ENCODE data around the gene GAB2.

The GAB2 gene

GRCh38 chr11:78392854-78393253, 24.8 kb downstream of the GAB2 start:
- no peak for DNase-seq (ENCODE audit: insufficient read length, low spot score)
- no peak for FAIRE-seq
- no peak for TF ChIP-seq PAX5 (IDR thresholded peaks at IDR 0.05; ENCODE audit: insufficient read depth, low read length, severe bottlenecking)

- DNase-seq (ENCODE audit: insufficient read length, low spot score), result no peak
- TF ChIP-seq SPI1 (IDR thresholded peaks at IDR 0.05; ENCODE audit: low read depth, low read length) (no peak), POLR2A (IDR thresholded peaks at IDR 0.05; ENCODE audit: low read depth, low read length) (no peak), POLR2AphosphoS5 (IDR thresholded peaks at IDR 0.05; ENCODE audit: low read depth, low read length) (no peak), POU2F2 (IDR thresholded peaks at IDR 0.05; ENCODE audit: low read depth, low read length) (no peak), PAX5 (IDR thresholded peaks at IDR 0.05; ENCODE audit: insufficient read depth, low read length, severe bottlenecking) (no peak), TAF1 (IDR thresholded peaks at IDR 0.05; ENCODE audit: low read depth, low read length) (no peak)
- FAIRE-seq, result no peak
Measured at GRCh38 chr11:78391424-78391823, 26.2 kb downstream of the GAB2 start.

GRCh38 chr11:78390809-78391208, 26.8 kb downstream of the GAB2 start:
- DNase-seq (ENCODE audit: insufficient read length, low spot score), result no peak
- peak; percentile 37; the same call in 1 of the 2 replicates for TF ChIP-seq SPI1 (IDR thresholded peaks at IDR 0.05; ENCODE audit: low read depth, low read length)
- no peak for TF ChIP-seq POLR2AphosphoS5 (IDR thresholded peaks at IDR 0.05; ENCODE audit: low read depth, low read length)
- FAIRE-seq, result no peak

- TF ChIP-seq POLR2A (IDR thresholded peaks at IDR 0.05; ENCODE audit: low read depth, low read length) (no peak), TAF1 (IDR thresholded peaks at IDR 0.05; ENCODE audit: low read depth, low read length) (no peak), SPI1 (IDR thresholded peaks at IDR 0.05; ENCODE audit: low read depth, low read length) (no peak), PAX5 (IDR thresholded peaks at IDR 0.05; ENCODE audit: insufficient read depth, low read length, severe bottlenecking) (no peak), POLR2AphosphoS5 (IDR thresholded peaks at IDR 0.05; ENCODE audit: low read depth, low read length) (no peak), POU2F2 (IDR thresholded peaks at IDR 0.05; ENCODE audit: low read depth, low read length) (no peak)
- FAIRE-seq, result no peak
- no peak for DNase-seq (ENCODE audit: insufficient read length, low spot score)
Measured at GRCh38 chr11:78386215-78386941, 31.2 kb downstream of the GAB2 start.

- FAIRE-seq (no peak), DNase-seq (ENCODE audit: insufficient read length, low spot score) (no peak)
- TF ChIP-seq POLR2AphosphoS5 (IDR thresholded peaks at IDR 0.05; ENCODE audit: low read depth, low read length) (no peak), TAF1 (IDR thresholded peaks at IDR 0.05; ENCODE audit: low read depth, low read length) (no peak), PAX5 (IDR thresholded peaks at IDR 0.05; ENCODE audit: insufficient read depth, low read length, severe bottlenecking) (no peak), POLR2A (IDR thresholded peaks at IDR 0.05; ENCODE audit: low read depth, low read length) (no peak), POU2F2 (IDR thresholded peaks at IDR 0.05; ENCODE audit: low read depth, low read length) (no peak), SPI1 (IDR thresholded peaks at IDR 0.05; ENCODE audit: low read depth, low read length) (no peak)
Measured at GRCh38 chr11:78385205-78385604, 32.4 kb downstream of the GAB2 start.

GRCh38 chr11:78384231-78384630, 33.4 kb downstream of the GAB2 start:
- DNase-seq (ENCODE audit: insufficient read length, low spot score) (no peak), FAIRE-seq (no peak)
- TF ChIP-seq PAX5 (IDR thresholded peaks at IDR 0.05; ENCODE audit: insufficient read depth, low read length, severe bottlenecking) (no peak), SPI1 (IDR thresholded peaks at IDR 0.05; ENCODE audit: low read depth, low read length) (no peak), POLR2A (IDR thresholded peaks at IDR 0.05; ENCODE audit: low read depth, low read length) (no peak), POLR2AphosphoS5 (IDR thresholded peaks at IDR 0.05; ENCODE audit: low read depth, low read length) (no peak), POU2F2 (IDR thresholded peaks at IDR 0.05; ENCODE audit: low read depth, low read length) (no peak), TAF1 (IDR thresholded peaks at IDR 0.05; ENCODE audit: low read depth, low read length) (no peak)

- TF ChIP-seq SPI1 (IDR thresholded peaks at IDR 0.05; ENCODE audit: low read depth, low read length) (no peak), POLR2AphosphoS5 (IDR thresholded peaks at IDR 0.05; ENCODE audit: low read depth, low read length) (no peak), TAF1 (IDR thresholded peaks at IDR 0.05; ENCODE audit: low read depth, low read length) (no peak), POLR2A (IDR thresholded peaks at IDR 0.05; ENCODE audit: low read depth, low read length) (no peak), PAX5 (IDR thresholded peaks at IDR 0.05; ENCODE audit: insufficient read depth, low read length, severe bottlenecking) (no peak), POU2F2 (IDR thresholded peaks at IDR 0.05; ENCODE audit: low read depth, low read length) (no peak)
- FAIRE-seq (no peak), DNase-seq (ENCODE audit: insufficient read length, low spot score) (no peak)
Measured at GRCh38 chr11:78381865-78382264, 35.8 kb downstream of the GAB2 start.

GRCh38 chr11:78380615-78381051, 37.0 kb downstream of the GAB2 start:
- FAIRE-seq (no peak), DNase-seq (ENCODE audit: insufficient read length, low spot score) (no peak)
- TF ChIP-seq PAX5 (IDR thresholded peaks at IDR 0.05; ENCODE audit: insufficient read depth, low read length, severe bottlenecking) (no peak), SPI1 (IDR thresholded peaks at IDR 0.05; ENCODE audit: low read depth, low read length) (no peak), TAF1 (IDR thresholded peaks at IDR 0.05; ENCODE audit: low read depth, low read length) (no peak), POLR2A (IDR thresholded peaks at IDR 0.05; ENCODE audit: low read depth, low read length) (no peak), POU2F2 (IDR thresholded peaks at IDR 0.05; ENCODE audit: low read depth, low read length) (no peak), POLR2AphosphoS5 (IDR thresholded peaks at IDR 0.05; ENCODE audit: low read depth, low read length) (no peak)

- peak; percentile 23 for FAIRE-seq
- TF ChIP-seq PAX5 (IDR thresholded peaks at IDR 0.05; ENCODE audit: insufficient read depth, low read length, severe bottlenecking) (no peak), POLR2AphosphoS5 (IDR thresholded peaks at IDR 0.05; ENCODE audit: low read depth, low read length) (no peak), POU2F2 (IDR thresholded peaks at IDR 0.05; ENCODE audit: low read depth, low read length) (no peak), POLR2A (IDR thresholded peaks at IDR 0.05; ENCODE audit: low read depth, low read length) (no peak), TAF1 (IDR thresholded peaks at IDR 0.05; ENCODE audit: low read depth, low read length) (no peak)
- DNase-seq (ENCODE audit: insufficient read length, low spot score), result no peak
Measured at GRCh38 chr11:78379039-78379670, 38.5 kb downstream of the GAB2 start.
